Glomerular endothelial cell (primary cell): ENCODE data around the gene PHACTR3. TPM values are rescaled to one million over a fixed set of nuclear protein-coding genes. Genes with fewer than 3 reads are reported as not detected.

Experiments
- DNase-seq: peaks from one replicate; pipeline ENCODE4 v3.0.0-alpha.2; 2011; ENCODE audit warnings: low read depth, low spot score; ENCODE audit errors: extremely low read depth
- total RNA-seq: library from RNA; depleted of rRNA; stranded (reverse); fragments of >200 nt; gene quantifications from 2 replicates; pipeline ENCODE4 v1.2.3, GENCODE V29; 2015

The PHACTR3 gene
- total RNA-seq, 1 donor from 2014 or later: not detected

- no peak for DNase-seq
Observed at GRCh38 chr20:59822291-59823029, 218.1 kb downstream of the PHACTR3 start.

GRCh38 chr20:59823030-59823423, 218.7 kb downstream of the PHACTR3 start:
- no peak for DNase-seq

- no peak for DNase-seq
Observed at GRCh38 chr20:59823491-59824259, 219.3 kb downstream of the PHACTR3 start.

GRCh38 chr20:59824711-59825562, 220.6 kb downstream of the PHACTR3 start:
- DNase-seq: no peak

- no peak for DNase-seq
Observed at GRCh38 chr20:59825563-59825920, 221.2 kb downstream of the PHACTR3 start.

- DNase-seq: no peak
Observed at GRCh38 chr20:59825944-59826759, 221.8 kb downstream of the PHACTR3 start.

GRCh38 chr20:59827138-59828056, 223.1 kb downstream of the PHACTR3 start:
- no peak for DNase-seq

- no peak for DNase-seq
Observed at GRCh38 chr20:59828125-59829053, 224.0 kb downstream of the PHACTR3 start.

- no peak for DNase-seq
Observed at GRCh38 chr20:59829054-59829785, 224.9 kb downstream of the PHACTR3 start.

- DNase-seq: no peak
Observed at GRCh38 chr20:59829786-59830664, 225.7 kb downstream of the PHACTR3 start.

GRCh38 chr20:59830665-59831023, 226.3 kb downstream of the PHACTR3 start:
- no peak for DNase-seq

GRCh38 chr20:59831024-59831915, 226.9 kb downstream of the PHACTR3 start:
- no peak for DNase-seq

- no peak for DNase-seq
Observed at GRCh38 chr20:59831916-59832270, 227.6 kb downstream of the PHACTR3 start.

GRCh38 chr20:59832406-59833363, 228.3 kb downstream of the PHACTR3 start:
- DNase-seq: no peak

GRCh38 chr20:59835057-59835447, 230.7 kb downstream of the PHACTR3 start:
- no peak for DNase-seq
